Measurements from ENCODE around the gene DUT. TPM values are rescaled to one million over a fixed set of nuclear protein-coding genes. Genes with fewer than 3 reads are reported as not detected.

DUT gene
- total and polyA plus RNA-seq, 9 of the 15 experiments (the other 6 are each of a cell fraction or from before 2014, with no cell fraction given) = 13.9 to 235 (median 94.9) TPM

- no peak for TF ChIP-seq SMAD4 (CRISPR knock-in tag; conservative IDR thresholded peaks at IDR 0.05)
- no peak for TF ChIP-seq ZNF75A (CRISPR knock-in tag; IDR thresholded peaks at IDR 0.05)
- TF ChIP-seq AFF4 (CRISPR knock-in tag; IDR thresholded peaks at IDR 0.05) = no peak
- TF ChIP-seq GMEB1 (CRISPR knock-in tag; IDR thresholded peaks at IDR 0.05) = no peak
- TF ChIP-seq MCM5 (IDR thresholded peaks at IDR 0.05; ENCODE audit: low read depth) = no peak
- TF ChIP-seq TSHZ1 (CRISPR knock-in tag; IDR thresholded peaks at IDR 0.05) = no peak
- TF ChIP-seq HDAC2 (IDR thresholded peaks at IDR 0.05) = no peak
- no peak for TF ChIP-seq RCOR1 (IDR thresholded peaks at IDR 0.05; ENCODE audit: borderline replicate concordance in 1 of 2, low read depth in 2 of 2, low read length in 2 of 2)
- TF ChIP-seq RUNX1 (IDR thresholded peaks at IDR 0.05; ENCODE audit: low read depth) = no peak
- TF ChIP-seq IRF1 (CRISPR knock-in tag; IDR thresholded peaks at IDR 0.05; ENCODE audit: borderline replicate concordance) = no peak
- TF ChIP-seq ZNF444 (CRISPR knock-in tag; IDR thresholded peaks at IDR 0.05) = no peak
- no peak for TF ChIP-seq SIRT6 (IDR thresholded peaks at IDR 0.05; ENCODE audit: low read depth, low read length)
- TF ChIP-seq TGIF2 (CRISPR knock-in tag; IDR thresholded peaks at IDR 0.05) = no peak
- no peak for TF ChIP-seq BRD9 (IDR thresholded peaks at IDR 0.05; ENCODE audit: low read depth, partially characterized antibody)
- no peak for TF ChIP-seq DACH1 (IDR thresholded peaks at IDR 0.05; ENCODE audit: partially characterized antibody)
- 0% methylated on average over 4 of the region's 4 CpGs for WGBS (ENCODE audit: insufficient coverage, low coverage, missing lambda C conversion rate)
- CTCF ChIA-PET (ENCODE audit: low intra/inter-chr PET ratio) = no interaction called here
- intact Hi-C loops (cut with micrococcal nuclease) = no loop called here
- in situ Hi-C loops (cut with MboI) = no loop called here
- no peaks in the 10 kb centered on the region for H4K20me1 ChIP-seq (replicated peaks; ENCODE audit: control insufficient read depth, insufficient read depth, low read length)
- H2AFZ ChIP-seq (ENCODE audit: low read depth, low read length) = no peak overlapping the region
- no TSS peak for BruUV-seq (replicated peaks)
- H3K36me3 ChIP-seq (ENCODE audit: control insufficient read depth, insufficient read depth, low read length) = no peaks in the 10 kb centered on the region
- no peaks in the 10 kb centered on the region for H3K4me1 ChIP-seq (replicated peaks in 1 of 2; ENCODE audit: control insufficient read depth in 2 of 2, insufficient read depth in 2 of 2, low read length in 2 of 2)
- H3K9me3 ChIP-seq (replicated peaks; ENCODE audit: control insufficient read depth, insufficient read depth, low read depth, low read length) = no peaks in the 10 kb centered on the region
- ATAC-seq (no peak), DNase-seq (ENCODE audit: extremely low read depth in 1 of 4, low spot score in 3 of 4) (no peak), FAIRE-seq (no peak)
- POLR2A ChIA-PET = no interaction called here
- H3K27me3 ChIP-seq (ENCODE audit: control insufficient read depth in 2 of 2, insufficient read depth in 2 of 2, low read length in 2 of 2) = no peaks in the 10 kb centered on the region
- no peak overlapping the region for H3K9ac ChIP-seq (ENCODE audit: insufficient read depth in 1 of 2, low read depth in 2 of 2, low read length in 2 of 2)
- no peaks in the 10 kb centered on the region for H3K9me1 ChIP-seq (ENCODE audit: control insufficient read depth, insufficient read depth, low read length)
- no peaks in the 10 kb centered on the region for H3K79me2 ChIP-seq (ENCODE audit: control insufficient read depth, insufficient read depth, low read length)
- no peak overlapping the region for H3K4me2 ChIP-seq (ENCODE audit: insufficient read depth, low read length)
- H3K4me3 ChIP-seq = no peak overlapping the region
- H3K27ac ChIP-seq (ENCODE audit: extremely low read depth, low read depth, low read length) = no peak overlapping the region
Measured at GRCh38 chr15:48282216-48282615, 49.0 kb upstream of the DUT start.

Data from K562 (cell line).